IPS-18c (cell line): ENCODE measurements around the gene SCYGR7.
"Not testable (repeated sequence)": the region's sequence is repeated elsewhere in the genome, so short reads cannot be mapped to it uniquely, and the experiment has no call there.

ENCODE experiments used
- H3K4me3 ChIP-seq: 2 replicates; pipeline ENCODE4 v1.7.0; 2013; ENCODE audit warnings: low read depth, mild to moderate bottlenecking, low read length, moderate library complexity; ENCODE audit not compliant: insufficient read depth
- H3K9me3 ChIP-seq: one replicate; pipeline ENCODE4 v1.6.1; 2013; ENCODE audit warnings: mild to moderate bottlenecking, low read length, moderate library complexity; ENCODE audit not compliant: control insufficient read depth, insufficient read depth

The SCYGR7 gene, protein sequence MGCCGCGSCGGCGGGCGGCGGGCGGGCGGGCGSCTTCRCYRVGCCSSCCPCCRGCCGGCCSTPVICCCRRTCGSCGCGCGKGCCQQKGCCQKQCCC

DNA sequence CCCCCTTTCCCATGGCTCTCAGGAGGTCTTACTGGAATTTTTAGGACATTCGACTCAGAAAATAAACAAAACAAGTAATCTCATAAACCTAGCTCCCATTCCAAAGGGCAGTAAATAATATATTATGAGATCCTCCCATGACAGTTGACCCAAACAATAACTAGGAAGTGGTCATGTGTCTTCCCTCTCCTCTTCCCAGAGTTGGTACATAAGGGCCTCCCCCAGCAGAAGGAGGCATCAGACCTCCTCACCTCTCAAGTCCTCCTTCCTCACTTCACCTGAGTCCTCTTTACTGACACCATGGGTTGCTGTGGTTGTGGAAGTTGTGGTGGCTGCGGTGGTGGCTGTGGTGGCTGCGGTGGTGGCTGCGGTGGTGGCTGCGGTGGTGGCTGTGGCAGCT is at the start of gene SCYGR7:
SCYGR7 (plus strand) TSS at position 301 of the 400 bp plus-strand sequence; CDS start at position 301, 0 bp downstream.
- no peaks in the 10 kb centered on the region for H3K9me3 ChIP-seq
- H3K4me3 ChIP-seq, result no peak within 1 kb of the TSS

GRCh38 chr2:227684258-227684657 is 43.9 kb upstream of the SCYGR7 start:
- no peak overlapping the region for H3K4me3 ChIP-seq
- no peaks in the 10 kb centered on the region for H3K9me3 ChIP-seq

DNA sequence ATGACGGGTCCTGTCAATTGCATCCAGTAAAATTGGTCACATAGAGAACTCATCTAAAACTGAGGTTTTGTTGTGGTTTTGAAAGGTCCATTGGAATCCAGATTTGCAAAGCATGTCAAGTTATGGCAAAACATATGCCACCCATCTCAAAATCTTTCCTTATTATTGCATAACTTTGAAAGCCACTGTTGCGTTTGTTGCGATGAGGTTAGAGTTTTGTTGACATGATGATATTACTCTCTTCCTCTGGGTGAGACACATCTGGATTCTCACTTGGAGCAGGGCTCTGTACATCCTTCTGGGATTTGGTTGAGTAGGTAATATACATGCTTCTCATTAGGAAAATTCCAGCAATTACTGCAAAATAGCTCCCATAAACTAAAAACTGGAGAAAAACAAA is 40.9 kb upstream of the SCYGR7 start:
- Histone ChIP-seq H3K9me3 (no peaks in the 10 kb centered on the region), H3K4me3 (no peak overlapping the region)

DNA sequence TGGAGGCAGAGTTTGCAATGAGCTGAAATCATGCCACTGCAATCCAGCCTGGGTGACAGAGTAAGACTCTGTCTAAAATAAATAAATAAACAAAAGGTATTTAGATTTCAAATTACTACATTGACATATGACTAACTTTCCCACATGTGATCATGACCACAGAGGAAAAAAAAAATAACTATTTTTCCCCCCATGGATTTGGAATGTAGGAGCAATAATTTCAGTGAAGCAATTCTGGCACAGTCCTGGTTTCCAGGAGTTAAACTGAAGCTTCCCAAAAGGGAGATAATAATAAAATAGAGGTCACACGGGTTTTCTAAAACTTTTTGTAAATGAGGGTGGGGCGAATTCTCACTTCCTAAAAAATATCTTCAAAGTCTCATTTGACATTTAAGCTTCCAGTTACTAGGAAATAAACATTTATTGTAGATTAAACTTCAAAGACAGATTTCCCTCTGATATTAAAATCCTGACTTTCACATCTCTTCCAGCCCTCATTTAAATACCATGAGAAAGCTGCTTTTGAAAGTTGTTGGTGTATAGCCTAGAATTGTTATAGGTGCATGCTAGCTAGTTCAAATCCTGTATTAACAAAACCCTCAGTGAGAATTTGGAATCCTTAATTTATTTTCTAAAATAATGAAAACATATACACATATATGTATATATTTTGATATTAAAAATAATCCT is 31.0 kb upstream of the SCYGR7 start:
- Histone ChIP-seq H3K9me3 (peaks cover 2% of the 10 kb centered on the region), H3K4me3 (no peak overlapping the region)

GRCh38 chr2:227701556-227701955 is 26.6 kb upstream of the SCYGR7 start:
- Histone ChIP-seq H3K9me3 (no peaks in the 10 kb centered on the region), H3K4me3 (no peak overlapping the region)

DNA sequence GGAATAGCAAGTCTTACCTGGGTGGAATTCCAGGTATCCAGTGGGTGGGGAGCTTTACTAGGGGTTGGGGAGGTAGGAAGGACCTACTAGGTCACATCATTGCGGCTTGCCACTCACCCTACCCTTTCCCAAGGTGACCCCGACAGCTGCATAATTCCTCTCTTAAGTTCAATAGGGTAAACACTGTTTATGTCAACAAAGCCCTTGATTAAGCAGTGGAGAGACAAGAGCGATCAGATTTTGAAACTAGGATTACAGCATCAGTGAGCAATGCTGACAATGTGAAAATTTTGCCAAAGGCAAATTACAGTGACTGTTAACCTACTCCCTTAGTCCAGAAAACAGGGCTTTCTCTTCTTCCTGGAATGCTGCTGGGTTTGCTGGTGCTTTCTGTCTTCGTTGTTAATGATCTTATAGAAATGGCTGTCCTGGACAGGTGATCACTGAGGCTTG is 24.8 kb upstream of the SCYGR7 start:
- Histone ChIP-seq H3K4me3 (no peak overlapping the region), H3K9me3 (no peaks in the 10 kb centered on the region)

DNA sequence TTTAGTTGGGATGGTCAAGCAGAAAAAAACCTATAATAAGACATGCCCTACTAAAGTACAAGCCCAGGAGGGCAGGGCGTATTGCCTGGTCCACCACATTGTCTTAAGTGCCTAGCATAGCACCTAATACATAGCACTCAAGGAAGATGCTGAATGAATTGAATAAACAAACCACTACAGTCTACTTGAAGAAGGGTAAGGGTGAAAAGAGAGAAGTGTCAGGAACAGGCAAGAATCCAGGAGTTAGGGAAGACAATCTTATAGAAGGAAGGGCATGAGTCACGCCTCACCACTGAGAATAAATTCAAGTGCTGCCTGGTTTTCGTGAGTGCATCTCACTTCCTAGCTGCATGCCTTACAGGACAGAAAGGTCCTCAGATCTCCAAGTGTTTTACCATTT is 24.2 kb upstream of the SCYGR7 start:
- Histone ChIP-seq H3K9me3 (no peaks in the 10 kb centered on the region), H3K4me3 (no peak overlapping the region)

DNA sequence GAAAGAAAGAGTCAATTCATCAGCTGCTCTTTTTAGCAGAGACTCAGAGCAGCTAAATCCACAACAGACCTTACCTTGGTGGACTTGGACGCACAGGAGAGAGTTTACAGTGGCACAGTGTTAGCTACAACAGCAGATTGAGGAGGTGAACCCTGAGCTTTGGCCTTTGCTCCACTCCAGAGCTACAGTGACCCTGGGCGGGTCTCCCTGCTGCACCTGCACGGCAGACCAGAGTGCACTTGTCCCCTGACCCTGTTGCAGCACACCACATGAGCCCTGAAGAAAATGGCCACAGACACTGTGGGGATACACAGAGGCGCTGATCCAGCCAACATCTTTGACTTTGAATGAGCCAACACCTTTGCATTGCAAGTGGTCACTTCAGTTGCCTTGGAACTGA is 21.3 kb upstream of the SCYGR7 start:
- no peak overlapping the region for H3K4me3 ChIP-seq
- H3K9me3 ChIP-seq, result peaks cover 2% of the 10 kb centered on the region

GRCh38 chr2:227707390-227707789 is 20.7 kb upstream of the SCYGR7 start:
- Histone ChIP-seq H3K9me3 (peaks cover 2% of the 10 kb centered on the region), H3K4me3 (no peak overlapping the region)

DNA sequence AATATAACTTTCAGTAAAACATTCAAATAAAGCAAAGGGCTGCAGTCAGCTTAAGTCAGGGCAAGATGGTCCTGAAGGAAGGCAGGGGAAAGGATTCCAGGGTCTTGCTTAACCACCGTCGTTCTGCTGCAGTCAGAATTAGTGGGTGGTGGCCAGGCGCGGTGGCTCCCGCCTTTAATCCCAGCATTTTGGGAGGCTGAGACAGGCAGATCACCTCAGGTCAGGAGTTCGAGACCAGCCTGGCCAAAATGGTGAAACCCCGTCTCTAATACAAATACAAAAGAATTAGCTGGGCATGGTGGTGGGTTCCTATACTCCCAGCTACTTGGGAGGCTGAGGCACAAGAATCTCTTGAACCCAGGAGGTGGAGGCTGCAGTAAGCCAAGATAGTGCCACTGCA is 17.1 kb upstream of the SCYGR7 start:
- peaks cover 2% of the 10 kb centered on the region for H3K9me3 ChIP-seq
- no peak overlapping the region for H3K4me3 ChIP-seq

DNA sequence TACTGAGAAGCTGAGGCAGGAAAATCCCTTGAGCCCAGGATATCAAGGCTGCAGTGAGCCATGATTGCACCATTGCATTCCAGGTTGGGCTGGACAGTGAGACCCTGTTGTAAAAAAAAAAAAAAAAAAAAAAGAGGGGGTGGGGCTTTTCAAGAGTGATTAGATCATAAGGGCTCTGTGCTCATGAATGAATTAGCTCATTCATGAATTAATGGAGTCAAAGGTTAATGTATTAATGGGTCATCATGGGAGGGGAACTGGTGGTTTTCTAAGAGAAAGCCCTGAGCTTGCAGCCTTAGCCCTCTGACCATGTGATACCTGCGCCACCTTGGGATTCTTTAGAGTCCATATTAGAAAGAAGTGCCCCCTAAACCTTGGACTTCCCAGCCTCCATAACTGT is 14.8 kb upstream of the SCYGR7 start:
- H3K9me3 ChIP-seq, result peaks cover 2% of the 10 kb centered on the region
- H3K4me3 ChIP-seq, result no peak overlapping the region

DNA sequence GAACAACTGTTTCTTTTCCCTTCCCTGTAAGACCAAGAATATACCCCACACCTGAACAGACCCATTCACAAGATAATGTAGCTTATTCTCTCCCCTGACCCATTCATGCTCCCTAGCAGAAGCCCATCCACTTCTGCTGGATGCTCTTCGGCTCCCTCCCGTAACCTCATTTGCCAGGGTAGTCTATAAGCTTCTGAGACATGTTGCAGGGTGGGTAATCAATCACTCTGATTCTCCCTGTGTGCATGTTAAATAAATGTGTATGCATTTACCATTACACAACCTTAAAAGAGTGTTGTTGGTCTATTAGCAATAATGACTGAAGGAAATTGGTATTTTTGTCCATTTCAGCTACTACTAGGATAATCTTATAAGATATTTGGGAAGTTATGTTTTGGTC is 11.6 kb upstream of the SCYGR7 start:
- Histone ChIP-seq H3K9me3 (no peaks in the 10 kb centered on the region), H3K4me3 (no peak overlapping the region)

DNA sequence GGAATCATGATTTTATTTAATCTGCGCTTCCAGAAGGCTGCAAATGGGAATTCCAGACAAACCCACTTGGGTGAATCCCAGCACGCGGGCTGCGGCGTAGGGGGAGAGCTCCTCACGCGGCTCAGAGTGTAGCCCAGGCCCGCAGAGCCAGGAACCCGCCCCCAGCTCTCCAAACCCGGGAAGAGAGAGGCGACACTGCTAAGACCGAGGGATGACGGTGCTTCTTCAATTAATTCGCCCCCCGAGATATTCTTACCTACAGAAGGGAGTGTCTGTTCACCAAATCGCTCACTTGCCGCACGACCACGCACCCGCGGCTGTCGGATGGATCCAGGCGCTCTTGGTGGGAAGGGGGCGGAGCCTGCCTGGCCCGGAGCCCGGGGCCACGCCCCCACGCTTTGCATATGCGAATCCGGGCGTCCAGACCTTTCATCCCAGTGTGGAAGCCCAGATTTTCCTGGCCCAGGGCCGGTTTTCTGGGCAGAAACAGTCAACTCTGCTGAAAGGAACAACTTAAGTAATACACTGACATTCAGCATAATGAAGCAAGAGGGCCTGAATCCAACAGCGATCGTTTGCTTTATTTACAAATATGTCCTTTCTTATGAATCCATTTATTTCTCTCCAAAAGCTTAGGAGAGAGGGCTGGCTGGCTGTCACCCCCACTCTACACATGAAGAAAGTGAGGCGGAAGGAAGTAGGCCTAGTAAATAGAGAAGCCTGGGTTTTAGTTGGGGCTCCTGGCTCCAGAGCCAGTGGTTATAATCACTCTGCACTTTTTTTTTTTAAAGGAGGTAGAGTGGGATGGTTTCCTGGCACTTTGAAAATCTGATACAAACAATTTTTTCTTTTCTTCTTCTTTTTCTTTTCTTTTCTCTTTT is 10.2 kb upstream of the SCYGR7 start, which contains the start of gene SLC19A3:
SLC19A3 (minus strand) TSS at position 342 of the 881 bp plus-strand sequence. CDS start 15,710 bp downstream, outside the sequence.
- H3K9me3 ChIP-seq, result no peaks in the 10 kb centered on the region
- peak within 1 kb of the TSS; percentile 64 for H3K4me3 ChIP-seq

DNA sequence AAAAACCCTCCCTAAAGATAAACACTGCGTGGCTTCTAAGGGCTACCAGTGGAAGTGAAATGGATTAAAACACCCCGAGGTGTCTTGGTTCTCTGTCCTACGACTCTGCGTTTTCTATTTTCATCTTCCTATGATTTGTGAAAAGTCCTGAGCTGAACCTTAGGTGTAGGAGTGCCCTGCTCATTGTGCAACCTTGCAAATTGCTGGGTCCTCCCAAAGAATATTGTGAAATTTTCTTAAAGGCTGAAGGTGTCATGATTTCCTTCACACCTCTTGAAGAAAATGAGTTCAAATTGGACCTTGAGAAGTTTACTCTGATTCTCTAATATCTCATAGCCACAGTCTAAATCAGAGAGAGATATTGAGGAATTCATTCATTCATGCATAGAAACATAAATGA is 8.5 kb upstream of the SCYGR7 start:
- H3K9me3 ChIP-seq, result no peaks in the 10 kb centered on the region
- H3K4me3 ChIP-seq, result no peak overlapping the region

- H3K4me3 ChIP-seq, result no peak overlapping the region
- no peaks in the 10 kb centered on the region for H3K9me3 ChIP-seq
These were observed 7.5 kb upstream of the SCYGR7 start for GRCh38 chr2:227720680-227721079.

DNA sequence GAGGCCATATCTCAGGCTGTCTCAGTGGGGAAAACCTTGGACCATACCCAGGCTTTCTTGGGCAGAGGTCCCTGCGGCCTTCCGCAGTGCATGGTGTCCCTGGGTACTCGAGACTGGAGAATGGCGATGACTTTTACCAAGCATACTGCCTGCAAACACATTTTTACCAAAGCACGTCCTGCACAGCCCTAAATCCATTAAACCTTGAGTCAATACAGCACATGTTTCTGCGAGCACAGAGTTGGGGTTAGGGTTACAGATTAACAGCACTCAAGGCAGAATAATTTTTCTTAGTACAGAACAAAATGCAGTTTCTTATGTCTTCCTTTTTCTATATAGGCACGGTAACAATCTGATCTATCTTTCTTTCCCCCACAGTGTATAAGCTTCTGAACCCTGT is 5.3 kb upstream of the SCYGR7 start:
- not testable (repeated sequence) for H3K4me3 ChIP-seq, H3K9me3 ChIP-seq

DNA sequence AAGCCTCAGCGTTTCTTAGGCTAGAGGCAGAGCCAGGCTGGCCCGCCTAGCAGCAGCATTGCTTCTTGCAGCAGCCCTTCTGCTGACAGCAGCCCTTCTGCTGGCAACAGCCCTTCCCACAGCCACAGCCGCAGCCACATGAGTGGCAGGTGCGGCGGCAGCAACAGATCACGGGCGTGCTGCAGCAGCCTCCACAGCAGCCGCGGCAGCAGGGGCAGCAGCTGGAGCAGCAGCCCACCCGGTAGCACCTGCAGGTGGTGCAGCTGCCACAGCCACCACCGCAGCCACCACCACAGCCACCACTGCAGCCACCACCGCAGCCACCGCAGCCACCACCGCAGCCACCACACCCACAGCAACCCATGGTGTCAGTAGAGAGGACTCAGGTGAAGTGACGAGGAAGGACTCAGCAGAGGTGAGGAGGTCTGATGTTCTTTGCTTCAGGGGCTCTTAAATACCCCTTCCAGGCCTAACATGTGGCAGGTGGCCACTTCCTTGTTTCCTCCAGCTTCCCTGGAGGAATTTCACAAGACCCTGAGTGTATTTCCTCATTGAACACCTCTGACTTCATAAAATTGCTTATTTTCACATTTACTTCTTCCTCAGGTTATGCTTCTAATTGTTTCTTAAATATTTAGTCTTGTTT is 3.6 kb upstream of the SCYGR7 start, which contains the start of gene SCYGR6:
SCYGR6 (minus strand) TSS at position 364 of the 646 bp plus-strand sequence; CDS start at position 364, 0 bp downstream.
- Histone ChIP-seq H3K4me3 (no peak within 1 kb of the TSS), H3K9me3 (no peaks in the 10 kb centered on the region)
